Measurements from ENCODE around the gene PLIN1.

The PLIN1 gene

DNA sequence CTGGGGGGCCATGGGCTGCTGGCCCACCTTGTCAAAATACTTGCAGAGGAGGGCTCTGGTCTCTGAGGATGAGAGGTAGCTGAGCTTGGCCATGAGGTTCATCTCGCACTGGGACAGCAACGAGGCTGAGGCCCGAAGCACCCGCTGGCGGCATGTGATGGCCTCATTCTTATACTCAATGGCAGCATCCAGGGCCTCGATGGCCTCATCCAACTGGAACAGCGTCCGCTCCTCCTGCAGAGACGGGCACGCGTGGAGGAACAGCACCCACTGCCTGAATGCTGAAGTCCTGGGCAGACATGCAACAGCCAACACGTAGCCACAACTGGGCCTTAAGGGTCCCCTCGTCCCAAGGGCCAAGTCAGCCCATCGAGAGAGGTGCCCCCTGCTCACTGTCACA, 48.9 kb downstream of the PLIN1 start:
- TF ChIP-seq POLR2AphosphoS5 (IDR thresholded peaks at IDR 0.05; ENCODE audit: low read depth, low read length) (no peak), POLR2A (IDR thresholded peaks at IDR 0.05; ENCODE audit: low read depth, low read length) (no peak), TAF1 (IDR thresholded peaks at IDR 0.05; ENCODE audit: borderline replicate concordance, low read depth, low read length) (no peak)

DNA sequence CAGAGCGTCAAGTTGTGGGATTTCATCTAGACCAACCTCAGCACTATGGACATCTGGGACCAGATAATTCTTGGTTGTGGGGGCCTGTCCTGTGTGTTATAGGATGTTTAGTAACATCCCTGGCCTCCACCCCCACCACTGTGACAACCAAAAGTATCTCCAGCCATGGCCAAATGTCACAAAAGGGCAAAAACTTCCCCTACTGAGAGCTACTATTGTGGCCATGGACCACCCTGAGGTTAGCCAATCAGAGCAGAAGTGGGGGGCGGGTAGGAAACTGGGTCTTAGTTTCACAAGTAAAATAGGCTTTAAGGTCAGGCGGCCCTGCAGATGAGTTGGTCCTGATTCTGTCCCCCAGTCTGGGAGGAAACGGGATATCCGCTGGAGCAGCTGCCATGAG, 49.3 kb downstream of the PLIN1 start:
- DNase-seq (ENCODE audit: insufficient read length) (no peak), FAIRE-seq (no peak)
- TF ChIP-seq TAF1 (IDR thresholded peaks at IDR 0.05; ENCODE audit: borderline replicate concordance, low read depth, low read length) (no peak), POLR2A (IDR thresholded peaks at IDR 0.05; ENCODE audit: low read depth, low read length) (no peak), POLR2AphosphoS5 (IDR thresholded peaks at IDR 0.05; ENCODE audit: low read depth, low read length) (no peak)

More for the DNA sequence above, 48.9 kb downstream of the PLIN1 start:
- no peak for DNase-seq (ENCODE audit: insufficient read length)
- FAIRE-seq = no peak

GRCh38 chr15:89628806-89629715, 50.1 kb downstream of the PLIN1 start:
- FAIRE-seq = no peak

DNA sequence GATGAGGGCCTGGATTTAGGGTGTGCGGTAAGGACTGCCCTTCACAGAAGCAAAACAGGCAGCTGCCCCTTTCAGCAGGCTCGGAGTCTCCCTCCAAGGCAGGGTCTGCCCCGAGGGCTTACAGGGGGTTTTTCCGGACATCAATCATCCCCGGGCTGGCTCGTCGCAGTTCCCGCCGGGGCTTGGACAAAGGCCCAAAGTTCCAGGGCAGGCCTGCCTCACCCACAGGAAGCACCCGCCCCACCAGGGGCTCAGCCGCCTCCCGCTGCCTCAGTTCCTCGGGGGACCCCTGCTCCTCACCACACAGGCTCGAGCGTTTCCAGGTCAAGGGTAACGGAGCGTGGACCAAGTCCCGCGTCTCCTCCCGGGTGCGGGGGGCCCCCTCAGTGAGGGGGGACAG, 50.9 kb downstream of the PLIN1 start:
- FAIRE-seq (no peak), DNase-seq (ENCODE audit: insufficient read length) (no peak)
- TF ChIP-seq POLR2AphosphoS5 (IDR thresholded peaks at IDR 0.05; ENCODE audit: low read depth, low read length) (no peak), POLR2A (IDR thresholded peaks at IDR 0.05; ENCODE audit: low read depth, low read length) (no peak), TAF1 (IDR thresholded peaks at IDR 0.05; ENCODE audit: borderline replicate concordance, low read depth, low read length) (no peak)

More at GRCh38 chr15:89628806-89629715, 50.1 kb downstream of the PLIN1 start:
- DNase-seq (ENCODE audit: insufficient read length) = no peak
- TF ChIP-seq POLR2AphosphoS5 (IDR thresholded peaks at IDR 0.05; ENCODE audit: low read depth, low read length) = no peak
- TF ChIP-seq POLR2A (IDR thresholded peaks at IDR 0.05; ENCODE audit: low read depth, low read length) = no peak
- TF ChIP-seq TAF1 (IDR thresholded peaks at IDR 0.05; ENCODE audit: borderline replicate concordance, low read depth, low read length) = no peak

GRCh38 chr15:89627256-89627970, 51.8 kb downstream of the PLIN1 start:
- FAIRE-seq = no peak
- no peak for TF ChIP-seq POLR2A (IDR thresholded peaks at IDR 0.05; ENCODE audit: low read depth, low read length)
- TF ChIP-seq POLR2AphosphoS5 (IDR thresholded peaks at IDR 0.05; ENCODE audit: low read depth, low read length) = no peak
- no peak for TF ChIP-seq TAF1 (IDR thresholded peaks at IDR 0.05; ENCODE audit: borderline replicate concordance, low read depth, low read length)

GRCh38 chr15:89625716-89626115, 53.5 kb downstream of the PLIN1 start:
- no peak for FAIRE-seq
- no peak for DNase-seq (ENCODE audit: insufficient read length)
- TF ChIP-seq POLR2AphosphoS5 (IDR thresholded peaks at IDR 0.05; ENCODE audit: low read depth, low read length) (no peak), POLR2A (IDR thresholded peaks at IDR 0.05; ENCODE audit: low read depth, low read length) (no peak), TAF1 (IDR thresholded peaks at IDR 0.05; ENCODE audit: borderline replicate concordance, low read depth, low read length) (no peak)

More at GRCh38 chr15:89627256-89627970, 51.8 kb downstream of the PLIN1 start:
- DNase-seq (ENCODE audit: insufficient read length) = no peak

DNA sequence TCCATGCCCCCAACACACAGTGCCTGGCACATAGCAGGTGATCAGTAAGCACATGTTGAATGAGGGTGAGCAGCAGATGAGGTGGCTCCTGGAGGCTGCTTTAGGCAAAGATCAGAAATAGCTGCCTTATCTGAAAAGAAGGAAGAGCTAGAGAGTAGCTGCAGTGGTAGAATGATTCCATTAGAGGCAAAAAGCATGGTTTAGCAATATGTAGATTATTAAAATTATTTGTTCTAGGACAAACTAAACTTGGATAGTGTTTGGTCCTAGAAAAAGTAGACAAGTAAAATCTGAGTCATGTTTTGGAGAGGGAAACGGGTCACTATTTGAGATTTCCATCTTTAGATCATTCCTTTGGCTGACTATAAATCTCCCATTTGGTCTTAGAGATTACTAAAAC, 56.0 kb downstream of the PLIN1 start:
- DNase-seq (ENCODE audit: insufficient read length) (no peak), FAIRE-seq (no peak)
- TF ChIP-seq POLR2A (IDR thresholded peaks at IDR 0.05; ENCODE audit: low read depth, low read length) (no peak), POLR2AphosphoS5 (IDR thresholded peaks at IDR 0.05; ENCODE audit: low read depth, low read length) (no peak), TAF1 (IDR thresholded peaks at IDR 0.05; ENCODE audit: borderline replicate concordance, low read depth, low read length) (no peak)

DNA sequence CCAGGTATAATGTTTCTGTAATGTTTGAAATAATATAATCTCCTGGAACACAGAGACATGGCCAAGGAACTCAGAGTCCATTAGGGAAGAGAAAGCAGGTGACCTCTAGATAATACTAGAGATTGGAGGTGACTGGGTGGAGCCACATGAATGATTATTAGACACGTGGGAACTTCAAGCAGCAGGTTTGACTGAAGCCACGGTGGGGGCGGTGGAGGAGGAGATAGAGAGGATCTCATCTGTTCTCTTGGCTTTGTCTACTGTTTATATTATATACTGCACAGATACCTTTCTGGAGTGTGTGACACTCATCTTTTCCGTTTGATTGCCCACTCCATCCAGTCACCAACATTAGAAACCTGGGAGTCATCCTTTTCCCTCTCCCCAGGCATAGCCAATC, 57.6 kb downstream of the PLIN1 start:
- DNase-seq (ENCODE audit: insufficient read length) (no peak), FAIRE-seq (no peak)
- TF ChIP-seq POLR2AphosphoS5 (IDR thresholded peaks at IDR 0.05; ENCODE audit: low read depth, low read length) = no peak
- no peak for TF ChIP-seq TAF1 (IDR thresholded peaks at IDR 0.05; ENCODE audit: borderline replicate concordance, low read depth, low read length)
- no peak for TF ChIP-seq POLR2A (IDR thresholded peaks at IDR 0.05; ENCODE audit: low read depth, low read length)

GRCh38 chr15:89616228-89616627, 62.9 kb downstream of the PLIN1 start:
- no peak for TF ChIP-seq POLR2A (IDR thresholded peaks at IDR 0.05; ENCODE audit: low read depth, low read length)
- FAIRE-seq = no peak
- DNase-seq (ENCODE audit: insufficient read length) = no peak

DNA sequence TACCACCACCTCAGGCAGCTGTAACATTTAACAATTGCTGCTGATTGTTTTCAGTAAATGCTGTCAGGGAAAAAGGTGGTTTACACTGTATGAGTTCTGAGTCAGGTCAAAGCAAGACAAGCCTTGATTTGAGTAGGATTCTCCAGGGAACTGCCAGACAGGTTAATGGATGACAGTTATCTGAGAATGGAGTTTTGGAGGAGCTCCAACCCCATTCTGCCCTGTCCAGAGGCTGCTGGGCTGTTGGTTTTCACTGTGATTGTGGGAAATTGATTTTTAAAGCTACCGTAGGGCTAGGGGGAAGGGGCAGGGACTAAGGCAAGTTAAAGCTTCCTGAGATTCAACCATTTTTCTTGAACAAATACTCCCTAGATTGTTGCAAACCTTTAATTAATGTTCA, 64.0 kb downstream of the PLIN1 start:
- FAIRE-seq (no peak), DNase-seq (ENCODE audit: insufficient read length) (no peak)
- no peak for TF ChIP-seq POLR2AphosphoS5 (IDR thresholded peaks at IDR 0.05; ENCODE audit: low read depth, low read length)
- TF ChIP-seq POLR2A (IDR thresholded peaks at IDR 0.05; ENCODE audit: low read depth, low read length) = no peak
- no peak for TF ChIP-seq TAF1 (IDR thresholded peaks at IDR 0.05; ENCODE audit: borderline replicate concordance, low read depth, low read length)
